NCI-H510A (cell line): ENCODE results near the gene PIGW.

Experiments
- DNase-seq: peaks from one replicate; lab custom pipeline; 2025; lab: John Stamatoyannopoulos, UW

The PIGW gene

GRCh38 chr17:36545465-36546417 lies 11.0 kb downstream of the PIGW start:
- DNase-seq, result peak; percentile 86

- DNase-seq, result no peak
These were observed 11.8 kb downstream of the PIGW start for GRCh38 chr17:36546418-36547093.

DNA sequence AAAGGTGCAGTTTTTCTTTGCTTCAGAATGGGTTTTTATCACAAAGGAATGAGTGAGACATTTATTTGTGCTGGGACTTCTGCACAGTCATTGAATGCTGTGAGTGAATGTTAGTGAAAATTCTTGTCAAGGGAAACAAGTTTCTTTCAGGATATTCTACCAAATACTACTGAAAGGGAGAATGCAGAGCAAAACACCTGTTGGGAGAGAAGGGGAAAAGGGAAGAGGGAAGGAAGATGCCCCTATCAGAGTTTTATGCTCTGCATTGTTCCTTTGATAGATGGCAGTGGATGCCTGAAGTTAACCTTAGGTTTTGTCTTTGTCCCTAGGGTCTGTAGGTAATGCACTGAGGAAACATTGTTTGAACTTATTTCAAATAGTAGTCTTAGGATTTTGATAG lies 13.0 kb downstream of the PIGW start:
- no peak for DNase-seq

GRCh38 chr17:36550491-36551417 lies 16.0 kb downstream of the PIGW start:
- DNase-seq, result no peak

DNA sequence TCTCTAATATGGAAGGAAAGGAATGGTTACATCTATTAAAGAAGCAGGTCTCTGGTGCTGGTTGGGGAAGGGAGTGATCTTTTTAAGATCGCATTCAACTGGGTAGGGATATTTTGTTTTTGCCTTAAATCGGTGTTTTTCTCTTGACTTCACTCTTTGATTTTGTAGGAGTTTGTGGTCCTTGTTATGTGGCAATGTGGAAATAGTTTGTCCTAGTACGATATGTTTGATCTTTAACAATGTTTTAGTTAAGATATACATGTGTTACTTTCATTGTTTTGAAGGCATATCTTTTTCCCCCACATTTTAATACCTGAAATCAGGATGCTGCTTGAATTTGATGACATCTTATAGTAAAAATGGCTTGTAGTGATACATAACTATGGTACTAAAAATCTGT lies 18.7 kb downstream of the PIGW start:
- no peak for DNase-seq

GRCh38 chr17:36566081-36566480 lies 31.3 kb downstream of the PIGW start:
- no peak for DNase-seq

- DNase-seq, result no peak
These were observed 40.2 kb downstream of the PIGW start for GRCh38 chr17:36575028-36575427.

GRCh38 chr17:36576793-36577192 lies 42.0 kb downstream of the PIGW start:
- DNase-seq, result no peak

DNA sequence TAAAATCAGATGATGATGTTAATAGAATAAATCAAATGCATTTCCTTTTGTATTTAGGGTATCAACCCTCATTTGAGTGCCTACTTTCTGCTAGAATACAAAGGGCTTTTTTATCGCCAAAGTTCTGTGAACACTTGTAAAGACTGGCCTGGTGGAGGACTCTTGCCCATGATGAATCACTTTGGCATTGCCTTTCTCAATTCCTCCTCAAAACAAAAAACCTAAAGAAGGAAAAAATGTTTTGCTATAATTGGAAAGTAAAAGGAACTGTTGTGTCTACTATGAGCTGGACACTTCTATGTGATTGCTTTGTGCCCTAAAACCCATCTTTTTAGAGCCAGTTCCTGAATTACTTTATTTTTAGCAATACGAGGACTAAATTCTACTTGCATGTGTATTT lies 43.9 kb downstream of the PIGW start:
- DNase-seq, result no peak

DNA sequence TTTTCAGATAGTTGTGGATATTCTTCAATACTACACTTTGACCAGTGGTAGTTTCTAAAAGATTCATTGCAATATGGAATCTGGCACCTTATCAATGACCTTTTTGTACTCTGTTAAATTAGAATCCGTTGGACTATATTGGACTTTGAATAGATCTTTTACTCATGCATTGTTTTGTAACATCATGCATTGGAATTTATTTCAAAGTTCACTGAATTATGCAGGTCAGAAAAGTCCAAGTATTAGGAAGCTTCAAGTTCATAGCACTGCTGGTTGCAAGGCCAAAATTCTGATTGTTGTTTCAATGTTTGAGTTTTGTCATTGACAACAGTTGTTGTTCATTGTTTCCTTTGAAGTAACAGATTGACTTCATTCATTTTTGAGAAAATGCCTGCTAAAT lies 49.0 kb downstream of the PIGW start:
- DNase-seq, result no peak

GRCh38 chr17:36586138-36586537 lies 51.4 kb downstream of the PIGW start:
- no peak for DNase-seq
